Esophagus squamous epithelium (tissue), 5 donors: ENCODE results near the gene LRRC56. TPM values are rescaled to one million over a fixed set of nuclear protein-coding genes. Genes with fewer than 3 reads are reported as not detected.

Source experiments
- DNase-seq: peaks from one replicate; lab custom pipeline; 2025; lab: John Stamatoyannopoulos, UW
- H3K27ac ChIP-seq, 4 donors: fragments of 200-600 bp; sonication (generic); one replicate each; pipeline ENCODE4 v1.5.1; 2016 to 2019; ENCODE audit warnings: mild to moderate bottlenecking in 1 of 4
- H3K27me3 ChIP-seq, 4 donors: fragments of 200-600 bp; sonication (generic); 1 replicate in 3 of 4; 2 replicates in 1 of 4; pipeline versions ENCODE4 v1.5.1 to v1.6.0; 2017 to 2021; ENCODE audit warnings: antibody characterized with exemption in 1 of 4
- H3K36me3 ChIP-seq, 3 donors: fragments of 200-600 bp; sonication (generic); one replicate each; pipeline ENCODE4 v1.5.1; 2016 to 2019
- H3K4me1 ChIP-seq, 3 donors: fragments of 200-600 bp; sonication (generic); one replicate each; pipeline ENCODE4 v1.5.1; 2017 to 2019
- H3K4me3 ChIP-seq, 4 donors: fragments of 200-600 bp; sonication (generic); 1 replicate in 3 of 4; 2 replicates in 1 of 4; pipeline ENCODE4 v1.5.1; 2016 to 2019; ENCODE audit warnings: mild to moderate bottlenecking in 2 of 4, moderate library complexity in 1 of 4
- H3K9me3 ChIP-seq, 3 donors: fragments of 200-600 bp; sonication (generic); one replicate each; pipeline ENCODE4 v1.5.1; 2016 to 2019
- POLR2A ChIP-seq, 4 donors: fragments of 450-650 bp; IDR thresholded peaks; one replicate each; pipeline ENCODE4 v1.6.1; 2017; ENCODE audit warnings: antibody characterized with exemption in 4 of 4, mild to moderate bottlenecking in 4 of 4, moderate library complexity in 3 of 4
- WGBS, 2 donors: methylation state at CpG; one replicate each; pipeline ENCODE4 v1.1.5; 2018; 5-methylcytosine and 5-hydroxymethylcytosine counted together
- intact Hi-C: fragments of 100-400 bp; cut with DNase I; formaldehyde crosslinking; loops from one replicate; pipeline ENCODE4 v1.15.0; 2022
- total RNA-seq, 4 donors: library from RNA; depleted of rRNA; stranded (reverse); fragments of >200 nt; gene quantifications; one replicate each; pipeline ENCODE4 v1.1.0, GENCODE V29; 2016
- TF ChIP-seq, protein P1 (sequence below), 6 experiments: fragments of 450-650 bp in 4 of 6; fragments of 200-600 bp in 2 of 6; sonication (generic) in 2 of 6; IDR thresholded peaks; one replicate each; pipeline ENCODE4 v1.5.1; 2016 to 2019; ENCODE audit warnings: antibody characterized with exemption in 6 of 6, mild to moderate bottlenecking in 4 of 6, moderate library complexity in 4 of 6
- donor health status: DM: yes; HTN: yes; CAD: no.

LRRC56 gene
- total RNA-seq, 4 donors from 2014 or later = 0.35 to 2.3 (median 1.2) TPM

DNA sequence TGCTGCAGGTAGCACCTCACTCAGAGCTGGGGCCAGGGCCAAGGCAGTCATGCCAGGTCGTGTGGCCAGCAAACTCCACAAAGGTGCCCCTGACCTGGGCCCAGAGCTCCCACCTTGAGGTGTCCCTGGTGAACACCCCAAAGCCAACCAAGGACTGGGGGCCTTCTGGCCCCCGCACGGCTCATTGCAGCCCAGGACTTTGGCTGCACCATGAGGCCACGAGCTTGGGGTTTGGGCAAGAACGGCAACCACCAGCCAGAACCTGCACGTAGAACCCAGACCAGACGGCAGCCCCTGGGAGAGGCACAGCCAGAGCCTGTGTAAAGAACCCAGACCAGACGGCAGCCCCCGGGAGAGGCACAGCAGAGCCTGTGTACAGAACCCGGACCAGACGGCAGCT, 7.8 kb downstream of the LRRC56 start:
- no peak overlapping the region for H3K27ac ChIP-seq
- no peaks in the 10 kb centered on the region for H3K9me3 ChIP-seq
- 77 to 100% methylated on average over 1 to 4 of the region's 11 CpGs for WGBS, 2 donors
- H3K4me3 ChIP-seq = no peak overlapping the region
- TF ChIP-seq, protein P1, sequence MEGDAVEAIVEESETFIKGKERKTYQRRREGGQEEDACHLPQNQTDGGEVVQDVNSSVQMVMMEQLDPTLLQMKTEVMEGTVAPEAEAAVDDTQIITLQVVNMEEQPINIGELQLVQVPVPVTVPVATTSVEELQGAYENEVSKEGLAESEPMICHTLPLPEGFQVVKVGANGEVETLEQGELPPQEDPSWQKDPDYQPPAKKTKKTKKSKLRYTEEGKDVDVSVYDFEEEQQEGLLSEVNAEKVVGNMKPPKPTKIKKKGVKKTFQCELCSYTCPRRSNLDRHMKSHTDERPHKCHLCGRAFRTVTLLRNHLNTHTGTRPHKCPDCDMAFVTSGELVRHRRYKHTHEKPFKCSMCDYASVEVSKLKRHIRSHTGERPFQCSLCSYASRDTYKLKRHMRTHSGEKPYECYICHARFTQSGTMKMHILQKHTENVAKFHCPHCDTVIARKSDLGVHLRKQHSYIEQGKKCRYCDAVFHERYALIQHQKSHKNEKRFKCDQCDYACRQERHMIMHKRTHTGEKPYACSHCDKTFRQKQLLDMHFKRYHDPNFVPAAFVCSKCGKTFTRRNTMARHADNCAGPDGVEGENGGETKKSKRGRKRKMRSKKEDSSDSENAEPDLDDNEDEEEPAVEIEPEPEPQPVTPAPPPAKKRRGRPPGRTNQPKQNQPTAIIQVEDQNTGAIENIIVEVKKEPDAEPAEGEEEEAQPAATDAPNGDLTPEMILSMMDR (IDR thresholded peaks at IDR 0.05) = no peak
- no peak for TF ChIP-seq POLR2A (IDR thresholded peaks at IDR 0.05)
- intact Hi-C loops = no loop called here
- peaks cover 0 to 8% (median 0%) of the 10 kb centered on the region in 3 donors for H3K4me1 ChIP-seq
- H3K36me3 ChIP-seq = no peaks in the 10 kb centered on the region
- H3K27me3 ChIP-seq = no peaks in the 10 kb centered on the region
- no peak for DNase-seq

DNA sequence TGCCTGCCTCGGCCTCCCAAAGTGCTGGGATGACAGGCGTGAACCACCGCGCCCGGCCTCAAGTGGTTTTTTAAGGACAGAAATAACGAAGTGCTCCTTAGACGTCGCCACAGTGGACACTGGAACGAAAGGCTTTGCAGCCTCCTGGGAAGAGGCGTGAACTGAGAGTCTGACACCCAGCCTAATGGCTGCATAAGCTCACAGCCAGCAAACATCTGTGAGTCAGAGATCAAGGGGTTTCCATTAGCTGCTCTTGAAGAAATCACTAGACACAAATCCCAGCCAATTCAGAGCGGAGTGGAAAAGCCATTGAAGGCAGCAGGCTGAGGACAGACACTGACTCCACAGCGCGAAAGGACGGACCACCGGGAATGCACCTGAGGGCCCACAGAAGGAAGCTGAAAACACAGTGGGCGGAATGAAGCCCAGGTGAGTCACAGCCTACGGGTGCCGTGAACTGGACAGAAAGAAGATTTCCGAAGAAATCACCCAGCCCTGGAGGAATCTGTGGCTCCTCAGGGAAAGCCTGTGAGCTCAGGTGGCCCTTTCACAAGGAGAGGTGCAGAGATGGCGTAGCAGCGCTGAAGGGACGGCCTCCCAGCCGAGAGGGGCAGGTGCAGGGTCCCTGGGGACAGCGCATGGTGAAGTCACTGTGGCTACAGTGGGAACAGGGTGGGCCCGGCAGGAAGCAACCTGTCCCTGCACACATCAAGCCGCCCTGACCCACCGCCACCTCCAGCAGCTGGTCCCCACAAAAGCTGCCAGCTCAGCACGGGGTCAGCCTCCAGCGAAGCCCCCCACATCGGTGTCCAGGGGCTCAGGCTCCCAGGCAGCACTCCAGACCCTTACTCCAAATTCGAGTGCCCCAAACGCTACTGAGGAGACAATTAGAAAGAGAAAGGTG, 11.6 kb downstream of the LRRC56 start:
- intact Hi-C loops = no loop called here
- Histone ChIP-seq H3K27ac (no peak overlapping the region), H3K9me3 (no peaks in the 10 kb centered on the region), H3K27me3 (peaks cover 0 to 37% (median 0%) of the 10 kb centered on the region in 4 donors), H3K4me3 (no peak overlapping the region), H3K4me1 (peaks cover 0 to 8% (median 0%) of the 10 kb centered on the region in 3 donors), H3K36me3 (no peaks in the 10 kb centered on the region)
- no peak for DNase-seq
- WGBS, 2 donors = 79 to 81% methylated on average over 18 to 25 of the region's 32 CpGs
- no peak for TF ChIP-seq POLR2A (IDR thresholded peaks at IDR 0.05)

DNA sequence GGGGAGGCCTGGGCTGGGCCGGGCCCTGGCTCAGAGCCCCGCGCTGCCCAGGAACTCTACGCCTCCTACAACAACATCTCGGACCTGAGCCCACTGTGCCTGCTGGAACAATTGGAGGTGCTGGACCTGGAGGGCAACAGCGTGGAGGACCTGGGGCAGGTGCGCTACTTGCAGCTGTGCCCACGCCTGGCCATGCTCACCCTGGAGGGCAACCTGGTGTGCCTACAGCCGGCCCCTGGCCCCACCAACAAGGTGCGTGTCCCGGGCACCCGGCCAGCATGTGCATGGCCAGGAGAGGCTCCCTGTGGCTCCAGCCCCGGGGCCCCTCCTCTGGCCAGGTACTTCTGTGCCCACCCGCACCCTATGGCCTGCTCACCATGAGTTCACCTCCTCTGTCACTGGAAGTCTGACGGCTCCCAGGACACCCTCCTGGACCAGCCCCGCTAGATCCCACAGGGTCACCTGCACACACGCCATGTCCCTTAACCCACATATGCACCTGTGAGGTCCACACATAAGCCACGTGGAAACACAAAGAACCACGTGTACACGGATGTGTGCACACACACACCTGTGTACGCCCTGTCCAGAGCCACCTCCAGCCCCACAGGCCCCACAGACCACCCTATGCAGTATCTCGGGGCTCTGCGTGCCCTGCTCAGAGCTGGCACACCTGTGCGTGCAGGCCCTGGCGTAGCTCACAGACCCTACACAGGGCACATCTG, 12.9 kb downstream of the LRRC56 start:
- H3K36me3 ChIP-seq = no peaks in the 10 kb centered on the region
- TF ChIP-seq, protein P1 (IDR thresholded peaks at IDR 0.05) = no peak
- no peak for TF ChIP-seq POLR2A (IDR thresholded peaks at IDR 0.05)
- H3K4me3 ChIP-seq = no peak overlapping the region
- H3K27ac ChIP-seq = no peak overlapping the region
- intact Hi-C loops = no loop called here
- H3K4me1 ChIP-seq = peaks cover 8 to 14% (median 8%) of the 10 kb centered on the region in 3 donors
- H3K9me3 ChIP-seq = no peaks in the 10 kb centered on the region
- peaks cover 0 to 50% (median 0%) of the 10 kb centered on the region in 4 donors for H3K27me3 ChIP-seq
- 72 to 91% methylated on average over 6 to 10 of the region's 25 CpGs for WGBS, 2 donors
- DNase-seq = no peak

DNA sequence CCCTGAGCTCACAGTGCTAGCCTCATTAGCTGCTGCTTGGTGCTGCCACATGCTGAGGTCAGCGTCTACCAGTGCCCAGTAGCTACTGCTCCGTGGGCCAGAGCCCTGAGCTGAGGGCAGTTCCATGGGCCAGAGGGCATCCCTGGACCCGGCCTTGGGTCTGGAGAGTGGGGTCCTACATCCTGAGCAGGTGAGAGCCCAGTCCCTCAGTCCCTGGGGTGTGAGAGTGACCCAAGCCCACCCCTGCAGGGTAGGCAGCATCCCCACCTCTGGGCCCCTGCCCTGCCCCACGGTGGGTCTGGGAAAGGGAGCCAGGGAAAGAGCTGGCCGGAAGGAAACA, 13.4 kb downstream of the LRRC56 start:
- no peaks in the 10 kb centered on the region for H3K9me3 ChIP-seq
- no peak for TF ChIP-seq POLR2A (IDR thresholded peaks at IDR 0.05)
- TF ChIP-seq, protein P1 (IDR thresholded peaks at IDR 0.05) = no peak
- WGBS, 2 donors = no CpG with 5 or more reads among the region's 5 CpGs
- peaks cover 0 to 55% (median 2%) of the 10 kb centered on the region in 4 donors for H3K27me3 ChIP-seq
- no peaks in the 10 kb centered on the region for H3K36me3 ChIP-seq
- H3K27ac ChIP-seq = no peak overlapping the region
- no peak for DNase-seq
- intact Hi-C loops = no loop called here
- H3K4me3 ChIP-seq = no peak overlapping the region
- peaks cover 13 to 19% (median 14%) of the 10 kb centered on the region in 3 donors for H3K4me1 ChIP-seq

DNA sequence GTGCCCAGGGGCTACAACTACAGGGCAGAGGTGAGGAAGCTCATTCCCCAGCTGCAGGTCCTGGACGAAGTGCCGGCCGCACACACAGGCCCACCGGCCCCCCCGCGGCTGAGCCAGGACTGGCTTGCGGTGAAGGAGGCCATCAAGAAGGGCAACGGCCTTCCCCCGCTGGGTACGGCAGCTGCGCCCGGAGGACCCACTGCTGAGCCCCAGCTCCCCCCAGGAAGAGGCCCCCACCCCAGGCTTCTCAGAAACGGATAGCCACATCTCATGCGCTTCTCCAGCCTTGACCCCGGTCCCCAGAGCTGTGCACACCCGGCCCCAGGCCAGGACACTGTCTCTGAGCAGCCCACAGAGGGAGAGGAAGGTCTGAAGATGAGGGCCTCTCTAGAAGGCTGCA, 13.8 kb downstream of the LRRC56 start:
- no peak for TF ChIP-seq POLR2A (IDR thresholded peaks at IDR 0.05)
- TF ChIP-seq, protein P1 (IDR thresholded peaks at IDR 0.05) = no peak
- Histone ChIP-seq H3K9me3 (no peaks in the 10 kb centered on the region), H3K36me3 (no peaks in the 10 kb centered on the region), H3K27ac (no peak overlapping the region), H3K4me1 (peaks cover 15 to 23% (median 18%) of the 10 kb centered on the region in 3 donors), H3K27me3 (peaks cover 0 to 59% (median 3%) of the 10 kb centered on the region in 4 donors), H3K4me3 (no peak overlapping the region)
- intact Hi-C loops = no loop called here
- no peak for DNase-seq
- WGBS, 2 donors = 0 to 86% methylated on average over 1 to 2 of the region's 16 CpGs
